Natural killer cell treated with Interleukin-12 subunit alpha and Interleukin-12 subunit beta and Interleukin-15 and Interleukin-18, amount 100 ng/mL, for 72 hours (primary cell): ENCODE data around the gene PTPRD. TPM values are rescaled to one million over a fixed set of nuclear protein-coding genes. Genes with fewer than 3 reads are reported as not detected.

Experiments used
- ATAC-seq, 2 donors: fragments of 150-1000 bp; cut with Tn5 transposase in 1 of 2; sonication (Bioruptor Pico), chemical (Tn5 transposase) in 1 of 2; 2 replicates each; pipeline ENCODE4 v1.10.0; 2021
- DNase-seq: peaks from one replicate; pipeline ENCODE4 v3.0.0; 2022; ENCODE audit warnings: low spot score
- H3K27ac Mint-ChIP-seq, 2 donors: 1 replicate in 1 of 2; 2 replicates in 1 of 2; pipeline ENCODE4 v1.8.0; 2022; ENCODE audit warnings: mixed read lengths in 2 of 2, mild to moderate bottlenecking in 1 of 2, moderate library complexity in 1 of 2
- H3K27me3 Mint-ChIP-seq, 2 donors: 1 replicate in 1 of 2; 2 replicates in 1 of 2; pipeline ENCODE4 v1.8.0; 2022; ENCODE audit warnings: mixed read lengths in 2 of 2
- H3K36me3 Mint-ChIP-seq: one replicate; pipeline ENCODE4 v1.8.0; 2022; ENCODE audit warnings: mixed read lengths
- H3K4me1 Mint-ChIP-seq, 2 donors: 1 replicate in 1 of 2; 2 replicates in 1 of 2; pipeline ENCODE4 v1.8.0; 2022; ENCODE audit warnings: low read depth in 2 of 2, mixed read lengths in 2 of 2, mild to moderate bottlenecking in 1 of 2
- H3K4me3 Mint-ChIP-seq: one replicate; pipeline ENCODE4 v1.8.0; 2022; ENCODE audit warnings: mixed read lengths
- H3K9me3 Mint-ChIP-seq: 2 replicates; pipeline ENCODE4 v1.8.0; 2022; ENCODE audit warnings: mixed read lengths
- total RNA-seq, 2 donors: library from RNA; stranded (reverse); gene quantifications; one replicate each; pipeline ENCODE4 v1.2.3, GENCODE V29; 2022

Gene PTPRD
- total RNA-seq, 2 donors from 2014 or later, result 0.53 to 3.7 TPM

- Mint-ChIP-seq H3K27ac (no peak overlapping the region), H3K27me3 (peaks cover 0 to 5% of the 10 kb centered on the region in 2 donors), H3K4me1 (no peaks in the 10 kb centered on the region), H3K4me3 (no peak overlapping the region), H3K9me3 (peaks cover 2% of the 10 kb centered on the region), H3K36me3 (no peaks in the 10 kb centered on the region)
- ATAC-seq, result no peak
- DNase-seq, result no peak
These were observed 2204.1 kb downstream of the PTPRD start for GRCh38 chr9:8408575-8409190.

- Mint-ChIP-seq H3K4me1 (no peaks in the 10 kb centered on the region), H3K27me3 (peaks cover 0 to 3% of the 10 kb centered on the region in 2 donors), H3K36me3 (no peaks in the 10 kb centered on the region), H3K9me3 (no peaks in the 10 kb centered on the region), H3K27ac (no peak overlapping the region), H3K4me3 (no peak overlapping the region)
- DNase-seq (no peak), ATAC-seq (no peak)
These were observed 2210.7 kb downstream of the PTPRD start for GRCh38 chr9:8401961-8402705.

DNA sequence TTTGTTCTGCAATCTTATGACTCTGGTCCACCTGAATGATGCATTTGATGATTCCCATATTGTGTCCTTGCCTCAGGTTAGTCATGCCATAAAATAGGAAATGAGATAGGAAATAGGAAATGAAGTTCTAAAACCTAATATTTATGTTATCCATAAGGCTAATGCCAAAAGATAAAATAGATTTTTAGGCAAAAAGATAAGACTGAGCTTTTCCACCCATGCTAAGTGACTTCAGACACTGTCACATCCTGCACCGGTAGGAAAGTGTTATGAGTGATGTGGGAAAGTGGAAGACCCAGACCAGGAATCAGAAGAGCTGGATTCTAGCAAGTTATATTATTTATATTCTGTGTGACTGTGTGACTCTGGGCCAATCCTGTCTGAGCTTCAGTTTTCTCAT, 2212.4 kb downstream of the PTPRD start:
- no peak overlapping the region for H3K27ac Mint-ChIP-seq
- no peaks in the 10 kb centered on the region for H3K4me1 Mint-ChIP-seq
- no peak overlapping the region for H3K4me3 Mint-ChIP-seq
- H3K36me3 Mint-ChIP-seq, result no peaks in the 10 kb centered on the region
- ATAC-seq (no peak), DNase-seq (no peak)
- H3K27me3 Mint-ChIP-seq, result no peaks in the 10 kb centered on the region
- no peaks in the 10 kb centered on the region for H3K9me3 Mint-ChIP-seq

DNA sequence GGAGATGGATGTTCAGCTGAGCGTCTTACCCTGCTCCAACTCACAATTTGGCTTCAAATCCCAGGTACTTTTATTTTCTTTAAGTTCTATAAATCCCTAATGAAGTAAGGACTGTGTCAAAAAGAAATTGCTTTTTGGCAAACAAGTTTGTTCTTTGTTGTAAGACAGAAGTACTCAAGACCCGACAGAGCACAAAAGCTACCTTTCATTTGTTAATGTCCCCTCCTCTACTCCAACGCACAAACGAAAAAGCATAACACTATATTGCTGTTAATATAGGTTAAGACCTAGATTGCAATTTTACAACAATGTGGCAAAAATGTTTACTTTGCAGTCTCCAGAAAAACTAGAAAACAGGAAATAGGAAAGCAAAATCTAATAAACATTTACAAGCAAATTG, 2217.8 kb downstream of the PTPRD start:
- Mint-ChIP-seq H3K36me3 (no peaks in the 10 kb centered on the region), H3K27me3 (peaks cover 0 to 3% of the 10 kb centered on the region in 2 donors), H3K4me1 (no peaks in the 10 kb centered on the region), H3K27ac (no peak overlapping the region), H3K4me3 (no peak overlapping the region), H3K9me3 (no peaks in the 10 kb centered on the region)
- ATAC-seq (no peak), DNase-seq (no peak)

GRCh38 chr9:8394341-8394740, 2218.5 kb downstream of the PTPRD start:
- DNase-seq (no peak), ATAC-seq (no peak)
- no peaks in the 10 kb centered on the region for H3K36me3 Mint-ChIP-seq
- H3K27ac Mint-ChIP-seq, result no peak overlapping the region
- no peak overlapping the region for H3K4me3 Mint-ChIP-seq
- H3K27me3 Mint-ChIP-seq, result peaks cover 0 to 3% of the 10 kb centered on the region in 2 donors
- H3K9me3 Mint-ChIP-seq, result no peaks in the 10 kb centered on the region
- H3K4me1 Mint-ChIP-seq, result no peaks in the 10 kb centered on the region

GRCh38 chr9:8392866-8393265, 2219.9 kb downstream of the PTPRD start:
- Mint-ChIP-seq H3K4me1 (no peaks in the 10 kb centered on the region), H3K27ac (no peak overlapping the region), H3K27me3 (peaks cover 0 to 3% of the 10 kb centered on the region in 2 donors), H3K4me3 (no peak overlapping the region), H3K9me3 (no peaks in the 10 kb centered on the region), H3K36me3 (no peaks in the 10 kb centered on the region)
- ATAC-seq (no peak), DNase-seq (no peak)

GRCh38 chr9:8391566-8391965, 2221.2 kb downstream of the PTPRD start:
- peaks cover 0 to 3% of the 10 kb centered on the region in 2 donors for H3K27me3 Mint-ChIP-seq
- no peaks in the 10 kb centered on the region for H3K4me1 Mint-ChIP-seq
- no peak overlapping the region for H3K27ac Mint-ChIP-seq
- H3K4me3 Mint-ChIP-seq, result no peak overlapping the region
- H3K36me3 Mint-ChIP-seq, result no peaks in the 10 kb centered on the region
- ATAC-seq (no peak), DNase-seq (no peak)
- no peaks in the 10 kb centered on the region for H3K9me3 Mint-ChIP-seq

GRCh38 chr9:8391132-8391531, 2221.7 kb downstream of the PTPRD start:
- H3K27me3 Mint-ChIP-seq, result peaks cover 0 to 3% of the 10 kb centered on the region in 2 donors
- no peak for ATAC-seq
- no peaks in the 10 kb centered on the region for H3K4me1 Mint-ChIP-seq
- H3K27ac Mint-ChIP-seq, result no peak overlapping the region
- no peak overlapping the region for H3K4me3 Mint-ChIP-seq
- no peaks in the 10 kb centered on the region for H3K36me3 Mint-ChIP-seq
- no peak for DNase-seq
- H3K9me3 Mint-ChIP-seq, result no peaks in the 10 kb centered on the region

- Mint-ChIP-seq H3K9me3 (no peaks in the 10 kb centered on the region), H3K4me1 (no peaks in the 10 kb centered on the region), H3K27ac (no peak overlapping the region), H3K4me3 (no peak overlapping the region), H3K36me3 (no peaks in the 10 kb centered on the region), H3K27me3 (peaks cover 0 to 3% of the 10 kb centered on the region in 2 donors)
- ATAC-seq, result no peak
- no peak for DNase-seq
These were observed 2222.2 kb downstream of the PTPRD start for GRCh38 chr9:8390571-8390970.

GRCh38 chr9:8389531-8389930, 2223.3 kb downstream of the PTPRD start:
- Mint-ChIP-seq H3K4me1 (no peaks in the 10 kb centered on the region), H3K4me3 (no peak overlapping the region), H3K9me3 (no peaks in the 10 kb centered on the region), H3K36me3 (no peaks in the 10 kb centered on the region), H3K27me3 (peaks cover 0 to 3% of the 10 kb centered on the region in 2 donors), H3K27ac (no peak overlapping the region)
- DNase-seq, result no peak
- ATAC-seq, result no peak

GRCh38 chr9:8388132-8388531, 2224.7 kb downstream of the PTPRD start:
- no peaks in the 10 kb centered on the region for H3K4me1 Mint-ChIP-seq
- no peaks in the 10 kb centered on the region for H3K9me3 Mint-ChIP-seq
- ATAC-seq (no peak), DNase-seq (no peak)
- no peak overlapping the region for H3K4me3 Mint-ChIP-seq
- H3K27ac Mint-ChIP-seq, result no peak overlapping the region
- no peaks in the 10 kb centered on the region for H3K36me3 Mint-ChIP-seq
- H3K27me3 Mint-ChIP-seq, result peaks cover 0 to 3% of the 10 kb centered on the region in 2 donors

DNA sequence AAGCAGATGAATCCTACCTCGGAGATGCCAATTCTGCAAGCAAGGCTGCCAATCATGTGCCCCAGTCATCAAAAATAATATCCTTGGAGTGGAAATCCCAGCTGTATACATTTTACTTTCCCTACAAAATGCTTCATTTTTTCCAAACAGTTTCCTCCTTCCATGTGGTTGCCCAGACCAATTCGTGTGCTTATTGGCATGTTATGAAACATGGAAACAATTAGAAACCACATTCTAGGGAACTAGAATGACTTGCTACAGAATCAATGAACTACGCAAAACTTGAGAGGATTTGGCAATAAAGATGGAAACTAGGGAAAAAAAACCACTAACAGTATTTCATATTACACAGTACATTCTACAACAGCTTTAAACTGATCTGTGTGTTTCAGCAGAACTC, 2228.7 kb downstream of the PTPRD start:
- ATAC-seq, result no peak
- no peaks in the 10 kb centered on the region for H3K27me3 Mint-ChIP-seq
- H3K27ac Mint-ChIP-seq, result no peak overlapping the region
- H3K4me3 Mint-ChIP-seq, result no peak overlapping the region
- no peaks in the 10 kb centered on the region for H3K4me1 Mint-ChIP-seq
- DNase-seq, result no peak
- H3K9me3 Mint-ChIP-seq, result no peaks in the 10 kb centered on the region
- H3K36me3 Mint-ChIP-seq, result no peaks in the 10 kb centered on the region

DNA sequence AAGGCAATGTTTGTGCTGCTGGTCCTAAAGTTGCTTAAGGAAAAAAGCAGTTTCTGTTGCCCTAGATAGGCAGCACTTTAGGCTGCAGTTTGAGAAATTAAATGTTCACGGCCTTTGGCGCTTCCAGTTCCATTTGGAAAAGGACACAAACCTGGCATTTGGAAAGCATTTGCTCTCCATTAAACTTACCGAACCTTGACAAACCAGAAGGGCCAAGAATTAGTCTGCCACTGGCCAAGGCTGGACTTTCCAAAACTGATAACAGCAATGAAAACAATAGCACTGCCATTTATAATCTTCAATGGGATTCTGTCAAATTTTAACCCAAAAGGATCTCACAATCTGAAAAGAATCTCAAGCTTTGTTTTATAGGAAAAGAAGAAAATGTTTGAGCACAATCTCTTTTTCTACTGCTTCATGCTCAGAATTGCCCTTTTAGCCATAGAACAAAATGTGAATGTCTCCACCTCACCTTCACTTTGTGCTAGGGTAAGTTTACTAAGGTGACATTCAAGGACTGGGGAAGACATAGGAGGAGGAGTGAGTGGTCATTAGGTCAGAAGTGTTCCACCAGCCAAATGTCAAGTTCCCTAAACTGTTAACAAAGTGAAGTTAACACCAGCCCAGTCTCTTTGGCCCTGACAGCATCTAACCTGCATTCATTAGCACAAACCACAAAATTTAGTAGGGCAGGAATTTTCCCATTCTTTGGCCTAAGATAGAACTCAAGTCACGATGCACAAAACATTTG, 2229.8 kb downstream of the PTPRD start:
- Mint-ChIP-seq H3K36me3 (no peaks in the 10 kb centered on the region), H3K4me3 (no peak overlapping the region), H3K27me3 (no peaks in the 10 kb centered on the region), H3K4me1 (no peaks in the 10 kb centered on the region), H3K9me3 (no peaks in the 10 kb centered on the region), H3K27ac (no peak overlapping the region)
- ATAC-seq, result no peak
- DNase-seq, result no peak

- H3K4me1 Mint-ChIP-seq, result no peaks in the 10 kb centered on the region
- H3K9me3 Mint-ChIP-seq, result no peaks in the 10 kb centered on the region
- H3K27me3 Mint-ChIP-seq, result no peaks in the 10 kb centered on the region
- ATAC-seq (no peak), DNase-seq (no peak)
- H3K27ac Mint-ChIP-seq, result no peak overlapping the region
- H3K4me3 Mint-ChIP-seq, result no peak overlapping the region
- H3K36me3 Mint-ChIP-seq, result no peaks in the 10 kb centered on the region
These were observed 2230.5 kb downstream of the PTPRD start for GRCh38 chr9:8382266-8382665.
